NOMO-1 treated with dmso at 0.1 percent for 144 hours (cell line): ENCODE measurements around the gene TANGO2.

ENCODE experiments used
- DNase-seq: peaks from one replicate; lab custom pipeline; 2025; ENCODE audit not compliant: unreplicated experiment; lab: John Stamatoyannopoulos, UW

Gene TANGO2

DNA sequence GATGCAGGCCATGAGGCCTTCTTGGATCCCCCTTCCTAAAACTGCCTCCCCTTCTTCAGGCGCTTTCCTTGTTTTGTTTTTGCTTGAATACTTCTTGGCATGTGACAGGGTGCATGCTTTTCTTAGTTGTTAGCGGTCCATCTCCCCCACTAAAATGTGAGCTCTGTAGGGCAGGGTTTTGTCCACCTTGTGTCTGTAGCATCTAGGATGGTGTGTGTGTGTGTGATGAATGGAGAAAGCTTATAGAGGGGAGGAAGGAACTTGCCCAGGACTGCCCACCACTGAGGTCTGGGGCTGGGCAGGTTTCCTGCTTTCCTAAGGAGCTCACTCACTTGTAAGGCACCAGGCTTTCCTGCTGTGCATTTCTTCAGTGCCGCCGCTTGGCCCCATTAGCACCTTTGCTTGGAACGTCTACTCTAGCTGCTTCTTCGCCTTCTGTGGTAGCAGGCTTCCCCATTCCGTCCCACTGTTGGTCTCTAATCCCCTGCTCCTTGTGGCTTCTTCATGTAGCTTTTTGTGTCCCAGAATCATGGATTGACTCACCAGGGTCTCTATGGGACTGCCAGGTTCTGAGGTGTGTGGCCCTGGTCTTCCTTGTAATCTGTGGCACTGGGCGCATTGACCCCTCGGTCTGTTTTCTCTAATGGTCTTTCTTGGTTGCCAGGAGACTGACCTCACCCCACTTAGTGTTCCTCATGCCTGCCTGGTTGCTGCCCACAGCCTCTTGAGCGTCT, 62.4 kb downstream of the TANGO2 start:
- no peak for DNase-seq

DNA sequence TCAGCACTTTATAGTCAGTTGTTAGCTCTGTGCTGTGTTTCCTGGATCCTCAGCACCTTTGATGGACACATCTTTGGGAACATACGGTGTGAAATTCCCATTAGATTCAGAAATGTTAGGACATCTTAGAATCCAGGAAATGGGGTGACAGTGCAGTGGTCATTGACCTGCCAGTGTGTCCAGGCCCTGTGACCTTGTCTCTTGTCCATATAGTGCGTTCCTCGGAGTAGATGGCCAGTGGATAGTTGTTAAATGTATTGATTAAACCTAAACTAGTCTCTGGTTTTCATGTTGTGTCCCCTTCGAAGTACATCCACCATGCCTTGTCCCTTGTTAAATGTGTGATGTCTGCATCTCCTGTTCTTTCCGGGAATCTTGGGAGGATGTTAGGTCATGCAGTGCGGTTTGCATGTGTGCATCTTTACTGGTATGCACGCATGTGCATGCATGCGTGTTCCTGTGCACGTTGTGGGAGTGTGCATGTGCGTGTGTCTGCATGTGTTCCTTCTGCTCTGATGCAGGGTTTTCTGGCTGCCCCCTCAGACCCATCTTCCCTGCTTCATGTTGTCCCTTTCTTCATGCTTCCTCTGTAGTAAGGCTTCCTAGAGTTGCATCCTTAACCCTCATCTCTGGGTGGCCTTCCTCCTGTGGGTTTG, 63.1 kb downstream of the TANGO2 start:
- DNase-seq = no peak

DNA sequence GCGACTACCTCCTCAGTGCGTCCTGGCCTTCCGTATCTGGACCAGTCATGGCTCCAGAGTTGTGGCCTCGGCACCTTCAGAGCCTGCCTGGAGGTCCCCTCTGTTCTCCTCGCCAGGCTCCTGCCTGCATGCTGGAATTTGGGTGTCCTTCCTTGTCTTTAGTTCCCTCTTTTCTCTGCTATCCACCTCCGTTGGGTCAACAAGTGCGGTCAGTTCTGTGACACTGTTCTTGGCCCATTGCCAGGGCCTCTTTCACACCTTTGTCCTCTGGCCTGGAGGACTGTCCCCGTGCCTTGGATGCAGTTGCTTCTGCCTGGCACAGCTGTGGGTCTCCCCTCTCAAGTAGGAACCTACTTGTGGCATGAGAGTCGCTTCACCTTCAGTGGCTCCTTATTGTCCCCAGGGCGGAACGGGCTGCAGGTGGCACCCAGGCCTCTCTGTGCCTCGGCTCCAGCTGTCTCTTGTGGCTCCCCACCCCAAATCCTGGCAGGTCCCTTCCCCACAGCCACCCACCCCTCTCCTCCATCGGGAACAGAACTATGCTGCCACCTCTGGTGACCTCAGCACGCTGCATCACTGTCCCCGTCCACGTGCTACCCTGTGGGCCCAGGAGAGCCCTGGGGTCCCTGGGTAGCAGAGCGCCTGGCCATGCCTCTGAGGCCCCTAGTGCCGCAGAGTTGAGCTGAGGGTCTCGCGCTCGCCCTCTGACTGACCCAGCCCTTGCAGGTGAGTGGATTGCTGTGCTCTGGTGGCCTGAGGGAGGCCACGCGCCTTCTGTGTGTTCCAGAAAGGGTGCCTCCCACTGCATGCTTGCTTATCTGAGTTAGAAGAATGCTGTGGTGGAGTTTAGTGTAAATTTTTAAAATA, 63.9 kb downstream of the TANGO2 start:
- DNase-seq = no peak

DNA sequence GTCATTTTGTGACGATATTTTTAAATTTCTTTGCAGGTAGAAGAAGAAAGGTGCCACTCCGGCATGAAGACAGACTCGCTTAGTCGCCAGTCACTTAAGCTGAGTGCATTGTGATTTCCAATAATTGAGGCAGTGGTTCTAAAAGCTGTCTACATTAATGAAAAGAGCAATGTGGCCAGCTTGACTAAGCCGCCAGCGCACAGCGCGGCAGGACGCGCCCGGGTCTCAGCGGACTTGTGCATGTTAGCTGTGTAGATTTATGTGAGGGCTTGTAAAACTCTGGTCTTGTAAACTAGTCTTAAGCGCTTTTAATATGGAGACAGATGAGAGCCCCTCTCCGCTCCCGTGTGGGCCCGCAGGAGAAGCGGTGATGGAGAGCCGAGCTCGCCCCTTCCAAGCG, 64.7 kb downstream of the TANGO2 start:
- no peak for DNase-seq

DNA sequence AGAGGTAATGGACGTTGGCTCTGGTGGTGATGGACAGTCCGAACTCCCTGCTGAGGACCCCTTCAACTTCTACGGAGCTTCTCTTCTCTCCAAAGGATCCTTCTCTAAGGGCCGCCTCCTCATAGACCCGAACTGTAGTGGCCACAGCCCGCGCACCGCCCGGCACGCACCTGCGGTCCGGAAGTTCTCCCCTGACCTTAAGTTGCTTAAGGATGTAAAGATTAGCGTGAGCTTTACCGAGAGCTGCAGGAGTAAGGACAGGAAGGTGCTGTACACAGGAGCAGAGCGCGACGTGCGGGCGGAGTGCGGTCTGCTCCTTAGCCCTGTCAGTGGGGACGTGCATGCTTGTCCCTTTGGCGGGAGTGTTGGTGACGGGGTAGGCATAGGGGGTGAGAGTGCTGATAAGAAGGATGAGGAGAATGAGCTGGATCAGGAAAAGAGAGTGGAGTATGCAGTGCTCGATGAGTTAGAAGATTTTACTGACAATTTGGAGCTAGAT, 65.2 kb downstream of the TANGO2 start:
- DNase-seq = no peak

DNA sequence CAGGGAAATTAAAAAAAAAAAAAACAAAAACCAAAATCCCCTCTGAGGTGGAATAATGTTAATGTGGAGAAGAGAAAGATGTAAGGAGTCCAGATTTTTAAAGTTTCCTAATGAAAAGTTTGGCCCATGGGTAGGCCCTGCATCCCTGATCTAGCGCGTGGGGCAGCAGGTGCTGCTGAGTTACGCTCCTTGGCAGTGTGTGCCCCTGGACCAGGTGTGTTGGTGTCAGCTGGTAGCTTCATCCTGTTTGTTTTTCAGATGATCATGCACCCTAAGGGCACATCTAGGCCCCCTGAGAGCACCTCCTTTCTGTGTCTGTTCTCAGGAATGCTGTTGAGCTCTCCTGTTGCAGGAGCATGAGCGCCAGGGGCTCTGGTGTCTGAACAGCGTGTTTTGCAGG, 65.9 kb downstream of the TANGO2 start:
- DNase-seq = no peak

DNA sequence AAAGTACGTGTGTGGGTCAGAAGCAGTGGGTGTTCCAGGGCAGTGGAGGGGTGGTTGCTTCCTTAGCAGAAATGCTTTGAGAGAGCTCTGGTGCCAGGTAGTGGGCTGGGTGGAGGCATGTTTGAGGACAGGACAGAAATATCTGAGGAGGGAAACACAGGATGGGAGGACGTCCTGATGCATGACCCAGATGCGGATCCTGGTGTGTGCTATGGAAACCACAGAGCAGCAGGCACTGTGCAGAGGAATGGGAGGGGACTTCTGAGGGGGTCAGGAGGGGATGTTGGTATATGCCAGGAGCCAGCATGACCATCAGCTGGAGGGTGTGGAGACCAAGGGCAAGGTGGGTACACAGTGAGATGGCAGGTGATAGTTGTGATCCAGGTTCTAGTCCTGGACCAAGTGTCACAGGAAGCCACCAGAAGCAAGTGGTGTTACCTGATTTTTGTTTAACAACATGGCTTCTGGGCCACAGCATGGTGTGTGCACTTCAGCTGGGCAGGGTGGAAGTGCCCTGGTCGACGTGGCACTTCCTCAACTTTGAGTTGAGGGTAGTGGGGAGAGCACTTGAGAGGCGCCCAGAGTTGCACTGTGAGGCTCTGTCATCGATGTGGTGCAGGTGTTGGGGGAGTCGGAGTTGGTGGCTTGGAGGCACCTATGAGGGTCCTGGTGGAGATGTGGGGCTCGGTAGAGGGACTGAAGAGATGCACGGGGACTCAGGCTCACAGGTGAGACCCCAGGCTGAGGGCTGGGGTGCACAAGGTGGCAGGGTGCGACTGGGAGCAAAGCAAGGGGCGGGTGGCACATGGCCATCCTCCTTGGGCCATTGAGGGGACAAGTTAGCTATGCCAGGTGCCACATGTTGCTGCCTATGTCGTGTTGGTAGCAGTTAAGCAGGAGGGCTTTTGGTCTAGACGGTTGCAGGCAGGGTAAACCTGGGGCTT, 66.7 kb downstream of the TANGO2 start:
- DNase-seq = no peak

DNA sequence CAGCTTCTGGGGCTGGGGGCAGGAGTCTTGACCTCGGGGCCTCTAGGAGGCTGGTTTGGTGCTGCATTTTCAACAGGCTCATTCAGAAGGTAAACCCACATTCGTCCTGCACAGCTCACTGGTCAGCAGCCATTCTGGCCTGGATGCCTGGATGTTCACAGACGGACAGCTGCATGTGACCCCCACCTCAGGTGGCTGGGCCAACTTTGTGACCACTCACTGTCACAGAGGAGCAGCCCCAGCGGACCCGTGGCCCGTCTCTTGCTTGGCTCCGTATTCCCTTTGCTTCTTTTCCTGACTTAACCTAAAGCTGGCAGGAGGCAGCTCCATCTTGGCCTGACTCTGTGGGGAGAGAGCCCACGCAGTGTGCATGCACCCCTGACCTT, 67.3 kb downstream of the TANGO2 start:
- no peak for DNase-seq

DNA sequence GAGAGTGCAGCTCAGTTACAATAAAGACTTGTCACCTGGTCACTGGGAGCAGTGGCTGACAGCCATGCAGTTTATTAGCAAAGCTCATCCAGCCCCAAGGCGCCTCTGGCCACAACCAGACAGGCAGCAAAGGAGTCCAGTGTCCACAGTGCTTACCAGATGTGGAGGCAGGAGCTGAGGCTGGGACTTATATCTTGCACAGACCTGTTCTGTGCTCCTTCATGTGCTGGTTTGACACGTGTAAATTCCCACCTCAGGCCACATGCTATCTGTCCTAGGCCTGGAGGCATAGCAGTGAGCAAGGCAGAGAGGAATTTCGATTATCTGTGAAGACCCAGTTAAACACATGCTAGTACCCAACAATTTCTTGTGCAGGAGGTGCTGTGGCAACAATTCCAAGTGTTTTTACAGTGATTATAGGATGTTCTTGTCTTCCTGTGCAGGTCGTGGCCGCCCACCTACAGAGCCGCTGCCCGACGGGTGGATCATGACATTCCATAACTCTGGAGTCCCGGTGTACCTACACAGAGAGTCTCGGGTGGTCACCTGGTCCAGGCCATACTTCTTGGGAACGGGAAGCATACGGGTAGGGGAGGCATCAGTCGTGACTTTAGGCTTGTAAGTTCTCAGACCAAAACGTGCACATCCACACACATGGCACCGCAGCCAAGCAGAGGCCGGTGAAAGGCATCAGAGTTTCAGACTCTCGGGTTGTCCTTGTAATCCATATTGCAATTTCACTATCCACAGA, 68.5 kb downstream of the TANGO2 start:
- DNase-seq = no peak

DNA sequence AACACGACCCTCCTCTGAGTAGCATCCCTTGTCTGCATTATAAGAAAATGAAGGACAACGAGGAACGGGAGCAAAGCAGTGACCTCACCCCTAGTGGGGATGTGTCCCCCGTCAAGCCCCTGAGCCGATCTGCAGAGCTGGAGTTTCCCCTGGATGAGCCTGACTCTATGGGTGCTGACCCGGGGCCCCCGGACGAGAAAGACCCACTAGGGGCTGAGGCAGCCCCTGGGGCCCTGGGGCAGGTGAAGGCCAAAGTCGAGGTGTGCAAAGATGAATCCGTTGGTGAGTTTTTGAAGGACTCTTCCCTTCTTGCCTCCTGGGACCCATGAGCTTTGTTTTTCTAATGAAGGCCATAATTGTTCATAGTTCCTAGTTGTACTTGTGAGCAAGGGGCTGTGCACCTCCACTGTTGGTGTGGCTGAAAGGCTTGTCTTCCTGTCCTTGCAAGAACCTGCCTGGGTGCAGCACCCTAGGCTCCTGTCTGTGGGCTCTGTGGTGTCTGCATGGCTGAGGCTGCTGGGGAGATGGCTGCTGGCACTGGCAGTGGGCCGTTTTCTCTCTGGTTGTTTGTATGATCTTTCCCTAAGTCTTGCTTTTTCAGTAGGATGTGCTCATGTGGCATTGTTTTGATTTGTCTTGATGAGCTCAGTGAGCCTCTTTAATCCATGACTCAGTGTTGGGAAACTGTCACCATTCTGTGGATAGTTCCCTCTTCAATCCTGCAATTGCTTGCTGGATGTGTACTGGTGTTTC, 69.2 kb downstream of the TANGO2 start:
- no peak for DNase-seq

DNA sequence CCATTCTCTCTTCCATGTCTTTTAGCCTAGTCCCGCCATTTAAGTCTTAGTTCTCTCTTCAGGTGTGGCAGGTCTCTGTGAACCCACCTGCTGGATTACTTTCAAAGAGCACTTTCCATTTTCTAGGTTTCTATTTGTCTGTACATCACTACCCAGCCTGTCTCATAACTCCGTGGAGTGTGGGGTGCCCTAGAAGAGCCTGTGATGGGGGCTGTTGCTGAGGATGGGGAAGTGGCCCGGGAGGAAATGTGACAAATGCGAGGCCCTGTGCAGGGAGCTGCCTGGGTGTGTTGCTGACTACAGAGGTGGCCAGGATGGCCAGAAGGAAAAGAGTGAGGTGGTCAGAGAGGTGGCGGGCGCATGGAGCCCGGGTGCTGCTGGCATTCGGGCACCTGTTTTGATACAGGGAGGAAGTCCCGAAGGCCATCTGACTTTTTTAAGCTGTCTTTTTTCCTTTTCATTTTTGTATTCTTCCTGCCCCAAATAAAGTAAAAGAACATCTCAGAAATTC, 69.9 kb downstream of the TANGO2 start:
- no peak for DNase-seq

DNA sequence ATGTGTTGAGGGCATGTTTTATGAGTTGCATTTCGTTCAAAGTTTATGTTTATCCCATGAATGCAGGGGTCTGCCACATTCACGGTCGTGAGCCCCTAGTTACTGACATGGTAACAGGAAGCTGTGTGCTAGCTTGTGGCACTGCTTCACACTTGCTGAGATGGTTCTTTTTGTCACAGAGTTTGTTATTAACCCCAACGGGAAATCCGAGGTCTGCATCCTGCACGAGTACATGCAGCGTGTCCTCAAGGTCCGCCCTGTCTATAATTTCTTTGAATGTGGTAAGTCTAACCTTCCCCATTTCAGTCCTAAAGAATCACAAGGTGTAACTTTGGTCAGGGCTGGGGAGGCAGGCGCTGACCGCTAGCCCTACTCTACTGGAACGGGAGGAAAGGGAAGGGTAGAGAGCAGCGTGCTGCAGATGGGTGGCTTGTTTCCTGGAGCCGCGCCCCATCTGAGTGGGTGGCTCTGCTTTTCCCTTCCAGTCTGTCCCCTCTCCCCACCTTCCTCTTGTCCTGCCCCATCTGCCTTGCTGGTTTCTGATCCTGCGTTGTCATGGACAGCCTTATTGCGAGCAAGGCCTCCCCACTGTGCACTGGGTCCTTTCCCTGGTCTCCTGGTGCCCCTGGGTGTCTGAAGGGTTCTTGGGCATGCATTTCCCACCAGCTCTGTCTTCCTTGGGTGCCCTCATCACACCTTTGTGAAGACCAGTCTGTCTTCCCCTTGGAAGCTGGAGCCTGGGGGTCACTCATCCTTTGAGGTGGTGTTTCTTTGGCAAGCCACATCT, 71.0 kb downstream of the TANGO2 start:
- no peak for DNase-seq

DNA sequence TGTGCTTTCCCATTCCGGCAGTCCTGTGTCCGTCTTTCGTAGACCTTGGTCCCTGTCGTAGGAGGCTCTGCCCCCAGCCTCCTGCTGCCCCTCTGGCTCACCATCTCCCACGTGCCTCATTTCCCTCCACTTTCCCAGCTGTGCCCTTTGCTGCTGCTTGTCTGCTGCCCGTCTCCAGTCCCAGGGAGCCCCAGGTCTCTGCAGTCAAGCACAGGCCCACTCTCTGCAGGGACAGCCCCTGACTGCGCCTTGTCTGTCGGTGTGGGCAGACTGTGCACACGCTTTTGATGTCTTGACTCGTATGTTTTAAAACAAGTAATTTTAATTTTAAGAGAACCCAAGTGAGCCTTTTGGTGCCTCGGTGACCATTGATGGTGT, 71.6 kb downstream of the TANGO2 start:
- no peak for DNase-seq

DNA sequence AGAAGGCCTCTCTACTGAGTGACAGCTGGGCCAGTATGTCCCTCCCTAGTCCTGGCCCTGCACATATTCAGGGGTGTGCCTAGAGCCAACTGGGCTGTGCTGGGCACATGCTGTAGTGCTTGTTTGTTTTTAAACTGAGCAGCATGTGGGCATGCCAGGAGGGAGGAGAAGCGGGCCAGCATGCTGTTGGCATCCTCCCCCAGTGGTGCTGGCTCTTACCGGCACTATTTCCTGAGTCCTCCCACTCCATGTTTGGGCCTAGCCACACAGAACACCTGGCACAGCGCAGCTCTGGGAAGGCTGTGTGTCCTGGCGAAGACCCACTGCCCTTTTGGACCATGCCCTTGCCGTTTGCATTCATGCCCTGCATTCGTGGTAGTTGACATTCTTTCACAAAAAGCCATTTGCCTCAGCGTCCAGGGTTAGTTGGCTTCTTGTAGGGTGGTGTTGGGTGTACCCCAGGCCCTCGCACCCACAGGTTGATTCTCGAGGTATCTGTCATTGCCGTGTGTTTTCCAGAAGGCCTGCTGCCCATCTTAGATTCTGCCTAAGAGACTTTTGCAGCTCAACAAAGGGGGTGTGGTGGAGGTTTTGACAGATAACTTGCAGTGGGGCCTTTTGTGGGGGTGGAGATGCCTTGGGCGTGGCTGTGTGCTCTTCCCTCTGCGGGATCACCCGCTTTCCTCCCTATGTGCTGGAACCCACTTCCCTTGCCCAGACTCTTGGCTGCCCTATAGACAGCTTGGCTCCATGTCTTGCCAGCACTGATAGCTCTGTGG, 72.7 kb downstream of the TANGO2 start:
- DNase-seq = no peak

DNA sequence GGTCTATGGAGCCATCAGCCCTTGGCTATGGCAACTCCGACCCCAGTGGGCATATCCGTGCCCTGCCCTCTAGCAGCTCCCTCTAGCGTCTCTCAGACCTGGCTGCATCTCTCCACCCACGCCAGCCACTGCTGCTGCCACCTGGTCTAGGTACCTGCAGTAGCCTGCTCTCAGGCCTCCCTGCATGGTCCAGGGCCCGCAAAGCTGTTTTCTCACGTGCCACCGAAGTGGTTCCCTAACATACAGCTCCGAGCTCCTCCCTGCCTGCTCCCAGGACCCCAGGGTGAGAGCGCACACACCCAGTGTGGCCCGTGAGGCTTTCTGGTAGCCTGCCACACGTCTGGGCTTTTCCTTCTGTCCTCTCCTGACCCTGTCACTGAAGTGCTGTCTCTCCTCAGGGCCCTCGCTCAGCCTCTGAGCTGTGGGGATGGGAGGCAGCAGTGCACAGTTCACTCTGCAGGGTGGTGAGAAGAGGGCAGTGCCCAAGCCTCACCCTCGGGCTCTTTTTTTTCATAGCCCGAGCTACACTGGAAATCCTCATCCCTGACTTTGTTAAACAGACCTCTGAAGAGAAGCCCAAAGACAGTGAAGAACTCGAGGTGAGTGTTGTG, 73.4 kb downstream of the TANGO2 start:
- DNase-seq = no peak

DNA sequence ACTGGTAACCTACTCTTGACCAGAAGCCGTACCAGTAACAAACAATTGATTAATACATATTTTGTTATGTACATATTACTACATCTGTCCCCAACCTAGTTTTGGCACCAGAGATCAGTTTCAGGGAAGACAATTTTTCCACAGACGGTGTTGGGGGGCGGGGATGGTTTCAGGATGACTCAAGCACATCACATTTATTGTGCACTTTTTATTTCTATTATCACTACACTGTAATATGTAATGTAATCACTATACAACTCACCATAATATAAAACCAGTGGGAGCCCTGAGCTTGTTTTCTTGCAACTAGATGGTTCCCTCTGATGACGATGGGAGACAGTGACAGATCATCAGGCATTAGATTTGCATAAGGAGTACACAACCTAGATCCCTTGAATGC, 74.6 kb downstream of the TANGO2 start:
- no peak for DNase-seq
